GM23338 (cell line): ENCODE measurements around the gene SCN7A.

ENCODE experiments used
- EZH2 ChIP-seq: fragments of 200-600 bp; sonication (generic); IDR thresholded peaks from one replicate; pipeline ENCODE4 v1.8.0; 2017; ENCODE audit warnings: antibody characterized with exemption, mild to moderate bottlenecking, low read depth; ENCODE audit not compliant: unreplicated experiment
- EZH2phosphoT487 ChIP-seq: fragments of 200-600 bp; sonication (generic); IDR thresholded peaks from one replicate; pipeline ENCODE4 v1.8.1; 2018; ENCODE audit warnings: antibody characterized with exemption; ENCODE audit not compliant: unreplicated experiment
- NANOG ChIP-seq: IDR thresholded peaks from 2 replicates; pipeline ENCODE4 v1.6.1; 2016; ENCODE audit warnings: antibody characterized with exemption, borderline replicate concordance
- POLR2AphosphoS5 ChIP-seq: IDR thresholded peaks from 2 replicates; pipeline ENCODE4 v1.6.1; 2016; ENCODE audit warnings: antibody characterized with exemption, low read depth
- TF ChIP-seq, protein P1 (sequence below), 2 experiments: fragments of 200-600 bp in 1 of 2; sonication (generic) in 1 of 2; conservative IDR thresholded peaks; 2 replicates each; pipeline versions ENCODE4 v1.5.1 to v1.6.1; 2016 to 2017; ENCODE audit warnings: antibody characterized with exemption in 2 of 2, low read depth in 2 of 2, mild to moderate bottlenecking in 2 of 2, moderate library complexity in 1 of 2
- TF ChIP-seq, protein P2 (sequence below): IDR thresholded peaks from one replicate; pipeline ENCODE4 v1.6.1; 2018; ENCODE audit warnings: antibody characterized with exemption; ENCODE audit not compliant: unreplicated experiment

GRCh38 chr2:166365239-166365638 lies 128.8 kb downstream of the SCN7A start:
- TF ChIP-seq, protein P1, sequence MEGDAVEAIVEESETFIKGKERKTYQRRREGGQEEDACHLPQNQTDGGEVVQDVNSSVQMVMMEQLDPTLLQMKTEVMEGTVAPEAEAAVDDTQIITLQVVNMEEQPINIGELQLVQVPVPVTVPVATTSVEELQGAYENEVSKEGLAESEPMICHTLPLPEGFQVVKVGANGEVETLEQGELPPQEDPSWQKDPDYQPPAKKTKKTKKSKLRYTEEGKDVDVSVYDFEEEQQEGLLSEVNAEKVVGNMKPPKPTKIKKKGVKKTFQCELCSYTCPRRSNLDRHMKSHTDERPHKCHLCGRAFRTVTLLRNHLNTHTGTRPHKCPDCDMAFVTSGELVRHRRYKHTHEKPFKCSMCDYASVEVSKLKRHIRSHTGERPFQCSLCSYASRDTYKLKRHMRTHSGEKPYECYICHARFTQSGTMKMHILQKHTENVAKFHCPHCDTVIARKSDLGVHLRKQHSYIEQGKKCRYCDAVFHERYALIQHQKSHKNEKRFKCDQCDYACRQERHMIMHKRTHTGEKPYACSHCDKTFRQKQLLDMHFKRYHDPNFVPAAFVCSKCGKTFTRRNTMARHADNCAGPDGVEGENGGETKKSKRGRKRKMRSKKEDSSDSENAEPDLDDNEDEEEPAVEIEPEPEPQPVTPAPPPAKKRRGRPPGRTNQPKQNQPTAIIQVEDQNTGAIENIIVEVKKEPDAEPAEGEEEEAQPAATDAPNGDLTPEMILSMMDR (conservative IDR thresholded peaks at IDR 0.05; ENCODE audit: low read depth in 2 of 2): no peak
- TF ChIP-seq, protein P2, sequence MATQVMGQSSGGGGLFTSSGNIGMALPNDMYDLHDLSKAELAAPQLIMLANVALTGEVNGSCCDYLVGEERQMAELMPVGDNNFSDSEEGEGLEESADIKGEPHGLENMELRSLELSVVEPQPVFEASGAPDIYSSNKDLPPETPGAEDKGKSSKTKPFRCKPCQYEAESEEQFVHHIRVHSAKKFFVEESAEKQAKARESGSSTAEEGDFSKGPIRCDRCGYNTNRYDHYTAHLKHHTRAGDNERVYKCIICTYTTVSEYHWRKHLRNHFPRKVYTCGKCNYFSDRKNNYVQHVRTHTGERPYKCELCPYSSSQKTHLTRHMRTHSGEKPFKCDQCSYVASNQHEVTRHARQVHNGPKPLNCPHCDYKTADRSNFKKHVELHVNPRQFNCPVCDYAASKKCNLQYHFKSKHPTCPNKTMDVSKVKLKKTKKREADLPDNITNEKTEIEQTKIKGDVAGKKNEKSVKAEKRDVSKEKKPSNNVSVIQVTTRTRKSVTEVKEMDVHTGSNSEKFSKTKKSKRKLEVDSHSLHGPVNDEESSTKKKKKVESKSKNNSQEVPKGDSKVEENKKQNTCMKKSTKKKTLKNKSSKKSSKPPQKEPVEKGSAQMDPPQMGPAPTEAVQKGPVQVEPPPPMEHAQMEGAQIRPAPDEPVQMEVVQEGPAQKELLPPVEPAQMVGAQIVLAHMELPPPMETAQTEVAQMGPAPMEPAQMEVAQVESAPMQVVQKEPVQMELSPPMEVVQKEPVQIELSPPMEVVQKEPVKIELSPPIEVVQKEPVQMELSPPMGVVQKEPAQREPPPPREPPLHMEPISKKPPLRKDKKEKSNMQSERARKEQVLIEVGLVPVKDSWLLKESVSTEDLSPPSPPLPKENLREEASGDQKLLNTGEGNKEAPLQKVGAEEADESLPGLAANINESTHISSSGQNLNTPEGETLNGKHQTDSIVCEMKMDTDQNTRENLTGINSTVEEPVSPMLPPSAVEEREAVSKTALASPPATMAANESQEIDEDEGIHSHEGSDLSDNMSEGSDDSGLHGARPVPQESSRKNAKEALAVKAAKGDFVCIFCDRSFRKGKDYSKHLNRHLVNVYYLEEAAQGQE: no peak
- TF ChIP-seq POLR2AphosphoS5 (no peak), EZH2 (no peak), EZH2phosphoT487 (no peak), NANOG (no peak)
